Thyroid gland (tissue), 4 donors: ENCODE results near the gene ZDHHC23. TPM values are rescaled to one million over a fixed set of nuclear protein-coding genes. Genes with fewer than 3 reads are reported as not detected.

ENCODE experiments used
- DNase-seq, 2 donors: peaks; one replicate each; pipeline ENCODE4 v3.0.0-alpha.2; 2019
- H3K27ac ChIP-seq, 3 donors: fragments of 200-600 bp; sonication (generic); 1 replicate in 2 of 3; 2 replicates in 1 of 3; pipeline ENCODE4 v1.5.1; 2016 to 2019; ENCODE audit warnings: mild to moderate bottlenecking in 1 of 3, moderate library complexity in 1 of 3
- H3K27me3 ChIP-seq: fragments of 200-600 bp; sonication (generic); one replicate; pipeline ENCODE4 v1.5.1; 2019
- H3K36me3 ChIP-seq, 2 donors: fragments of 200-600 bp; sonication (generic); one replicate each; pipeline ENCODE4 v1.5.1; 2016 to 2019
- H3K4me1 ChIP-seq, 2 donors: fragments of 200-600 bp; sonication (generic); one replicate each; pipeline ENCODE4 v1.5.1; 2017 to 2019
- H3K4me3 ChIP-seq, 3 donors: fragments of 200-600 bp; sonication (generic); replicated peaks in 1 of 3; 1 replicate in 2 of 3; 2 replicates in 1 of 3; pipeline ENCODE4 v1.5.1; 2016; ENCODE audit warnings: mild to moderate bottlenecking in 1 of 3
- H3K9me3 ChIP-seq: fragments of 200-600 bp; sonication (generic); one replicate; pipeline ENCODE4 v1.5.1; 2017
- CTCF ChIP-seq, 6 experiments: fragments of 200-600 bp in 3 of 6; fragments of 450-650 bp in 3 of 6; sonication (generic) in 3 of 6; IDR thresholded peaks; one replicate each; pipeline ENCODE4 v1.5.1; 2016 to 2019; ENCODE audit warnings: antibody characterized with exemption in 6 of 6, mild to moderate bottlenecking in 2 of 6, inconsistent platforms in 1 of 6, moderate library complexity in 1 of 6
- POLR2A ChIP-seq, 2 donors: fragments of 450-650 bp; IDR thresholded peaks; one replicate each; pipeline ENCODE4 v1.6.1; 2017; ENCODE audit warnings: antibody characterized with exemption in 2 of 2, mild to moderate bottlenecking in 2 of 2, moderate library complexity in 1 of 2
- WGBS, 2 donors: methylation state at CpG; one replicate each; pipeline ENCODE4 v1.1.5; 2017; 5-methylcytosine and 5-hydroxymethylcytosine counted together
- intact Hi-C: fragments of 100-400 bp; cut with DNase I; formaldehyde crosslinking; loops from one replicate; pipeline ENCODE4 v1.15.1; 2023
- total RNA-seq, 4 donors: library from RNA; depleted of rRNA; stranded (reverse); fragments of >200 nt; gene quantifications; one replicate each; pipeline ENCODE4 v1.2.3, GENCODE V29; 2016

Gene ZDHHC23
- total RNA-seq, 4 donors from 2014 or later = 16.8 to 35.0 (median 25.7) TPM

- TF ChIP-seq CTCF (IDR thresholded peaks at IDR 0.05) (peak; percentile 19 to 88 (median 72)), POLR2A (IDR thresholded peaks at IDR 0.05) (no peak)
- Histone ChIP-seq H3K27ac (peak overlapping the region in 1 of 3 donors; percentile 23), H3K36me3 (no peaks in the 10 kb centered on the region), H3K27me3 (no peaks in the 10 kb centered on the region), H3K4me1 (no peaks in the 10 kb centered on the region), H3K4me3 (no peak overlapping the region), H3K9me3 (no peaks in the 10 kb centered on the region)
- intact Hi-C loops = loop anchor here (5.0 kb wide), 1 partner anchor 75 kb away; the partner anchor contains the start of gene GRAMD1C
- 51 to 62% methylated on average over 3 of the region's 3 CpGs for WGBS, 2 donors
- peak; percentile 34 to 45 for DNase-seq
Observed at GRCh38 chr3:113912552-113913236, 35.1 kb upstream of the ZDHHC23 start.

- Histone ChIP-seq H3K27me3 (no peaks in the 10 kb centered on the region), H3K27ac (no peak overlapping the region), H3K4me3 (no peak overlapping the region), H3K36me3 (no peaks in the 10 kb centered on the region), H3K9me3 (no peaks in the 10 kb centered on the region), H3K4me1 (no peaks in the 10 kb centered on the region)
- 74 to 89% methylated on average over 2 of the region's 2 CpGs for WGBS, 2 donors
- DNase-seq = no peak
- intact Hi-C loops = loop anchor here (5.0 kb wide), 1 partner anchor 77 kb away; the partner anchor contains the start of gene GRAMD1C
- TF ChIP-seq POLR2A (IDR thresholded peaks at IDR 0.05) = no peak
- no peak for TF ChIP-seq CTCF (IDR thresholded peaks at IDR 0.05)
Observed at GRCh38 chr3:113914646-113915045, 33.2 kb upstream of the ZDHHC23 start.

- H3K4me3 ChIP-seq = no peak overlapping the region
- no peaks in the 10 kb centered on the region for H3K4me1 ChIP-seq
- intact Hi-C loops = no loop called here
- H3K9me3 ChIP-seq = no peaks in the 10 kb centered on the region
- no peaks in the 10 kb centered on the region for H3K36me3 ChIP-seq
- no peak for DNase-seq
- no peaks in the 10 kb centered on the region for H3K27me3 ChIP-seq
- 74 to 100% methylated on average over 4 to 5 of the region's 5 CpGs for WGBS, 2 donors
- TF ChIP-seq CTCF (IDR thresholded peaks at IDR 0.05) (no peak), POLR2A (IDR thresholded peaks at IDR 0.05) (no peak)
- H3K27ac ChIP-seq = no peak overlapping the region
Observed at GRCh38 chr3:113927556-113927955, 20.3 kb upstream of the ZDHHC23 start.

- Histone ChIP-seq H3K4me1 (peaks cover 7 to 12% of the 10 kb centered on the region in 2 donors), H3K4me3 (peak overlapping the region in 2 of 3 donors; percentile 34 to 57), H3K27me3 (no peaks in the 10 kb centered on the region), H3K9me3 (no peaks in the 10 kb centered on the region), H3K36me3 (no peaks in the 10 kb centered on the region), H3K27ac (peak overlapping the region; percentile 14 to 72 (median 52))
- no peak for DNase-seq
- intact Hi-C loops = no loop called here
- TF ChIP-seq POLR2A (IDR thresholded peaks at IDR 0.05) (no peak), CTCF (IDR thresholded peaks at IDR 0.05) (no peak)
- 58 to 67% methylated on average over 7 of the region's 7 CpGs for WGBS, 2 donors
Observed at GRCh38 chr3:113946831-113947230, 982 bp upstream of the ZDHHC23 start.
